ENCODE measurements around the gene A1CF.

Gene A1CF

DNA sequence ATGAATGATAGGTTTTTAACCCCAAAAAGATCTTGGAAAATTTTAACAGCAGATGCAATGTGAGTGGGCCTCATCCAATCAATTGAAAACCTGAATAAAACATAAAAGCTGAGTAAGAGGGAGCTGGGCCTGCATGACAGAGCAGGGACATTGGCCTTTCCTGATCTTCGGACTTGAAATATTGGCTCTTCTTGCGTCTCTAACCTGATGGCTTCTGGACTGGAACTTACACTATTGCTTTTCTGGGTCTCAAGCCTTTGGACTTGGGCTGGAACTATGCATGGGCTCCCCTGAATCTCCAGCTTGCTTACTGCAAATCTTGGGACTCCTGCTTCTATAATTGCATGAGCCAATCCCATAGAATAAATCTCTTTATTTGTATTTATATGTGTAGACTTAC, 9.0 kb downstream of the A1CF start:
- in situ Hi-C loops (cut with HindIII; ENCODE audit: low pct_ligation_motif_present, low pct_unique_long_range_greater_than_20kb, low sequenced_read_pairs) = no loop called here
- DNase-seq = no peak

DNA sequence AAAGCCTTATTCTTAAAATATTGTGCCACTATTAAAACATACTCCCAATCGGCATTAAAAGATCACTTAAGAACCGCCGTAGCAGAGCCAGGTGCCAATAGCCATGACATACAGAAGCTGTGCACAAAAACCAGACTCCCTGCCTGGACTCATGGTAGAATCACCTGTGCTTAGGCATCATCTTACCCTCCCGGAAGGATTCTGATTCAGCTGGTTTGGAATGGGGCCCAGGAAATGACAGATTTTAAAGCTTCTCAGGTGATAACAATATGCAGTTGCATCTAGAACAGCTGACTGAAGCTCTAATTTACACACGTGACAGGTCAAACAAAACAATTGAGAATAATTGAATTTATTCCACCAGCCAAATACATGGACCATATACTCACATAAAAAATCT, 10.7 kb downstream of the A1CF start:
- in situ Hi-C loops (cut with HindIII; ENCODE audit: low pct_ligation_motif_present, low pct_unique_long_range_greater_than_20kb, low sequenced_read_pairs) = no loop called here
- DNase-seq = no peak

DNA sequence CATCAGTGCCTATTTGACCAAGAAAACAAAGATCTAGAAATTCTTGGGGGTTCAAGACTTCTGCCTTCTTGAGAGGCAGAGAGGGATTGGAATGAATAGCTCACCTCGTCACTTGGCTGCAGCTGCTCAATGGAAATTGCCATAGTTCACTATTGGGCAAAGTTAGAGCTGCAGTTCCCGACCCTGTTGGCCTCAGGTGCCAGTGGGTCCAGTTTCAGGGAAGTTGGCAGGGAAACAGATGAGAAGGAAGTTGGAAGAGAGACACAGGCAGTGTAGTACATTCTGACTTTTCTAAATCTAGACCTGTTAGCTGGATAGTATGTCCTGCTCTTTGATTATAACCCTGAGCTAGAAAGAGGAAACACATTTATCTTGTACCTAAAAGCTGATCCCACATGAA, 19.1 kb downstream of the A1CF start:
- in situ Hi-C loops (cut with HindIII; ENCODE audit: low pct_ligation_motif_present, low pct_unique_long_range_greater_than_20kb, low sequenced_read_pairs) = no loop called here
- no peak for DNase-seq

DNA sequence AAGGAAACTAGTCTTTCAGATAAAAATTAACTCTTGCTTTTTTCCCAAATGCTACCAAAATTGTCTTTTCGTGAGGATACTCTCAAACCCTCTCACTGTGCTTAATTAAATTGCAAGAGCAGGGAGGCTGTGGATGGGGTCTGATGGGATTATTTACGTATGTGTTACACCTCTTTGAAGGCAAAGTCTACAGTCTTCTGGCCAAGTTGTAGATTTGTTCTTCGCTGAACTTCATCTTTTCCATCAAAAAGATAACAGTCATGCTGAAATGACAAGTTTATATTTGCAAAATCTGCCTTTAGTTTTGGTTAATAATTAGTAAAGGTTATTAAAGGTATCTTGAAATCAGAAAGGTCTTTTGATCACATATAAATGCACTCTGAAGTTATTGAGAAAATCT, 22.7 kb downstream of the A1CF start:
- in situ Hi-C loops (cut with HindIII; ENCODE audit: low pct_ligation_motif_present, low pct_unique_long_range_greater_than_20kb, low sequenced_read_pairs) = no loop called here

DNA sequence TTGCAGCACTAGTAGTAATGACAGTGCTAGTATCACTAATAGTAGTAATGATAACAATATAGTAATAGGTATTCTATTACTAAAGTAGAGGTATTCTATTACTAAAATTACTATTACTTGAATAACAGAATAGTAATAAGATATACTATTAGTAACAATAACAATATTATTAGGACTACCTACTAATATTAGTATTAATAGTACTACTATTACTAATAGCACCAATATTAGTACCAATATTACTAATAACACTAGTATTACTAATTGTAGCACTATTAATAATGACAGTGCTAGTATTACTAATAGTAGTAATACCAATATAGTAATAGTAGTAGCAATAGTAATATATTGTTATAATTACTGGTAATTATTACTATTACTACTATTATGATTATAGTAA, 24.1 kb downstream of the A1CF start:
- no peak for DNase-seq
- in situ Hi-C loops (cut with HindIII; ENCODE audit: low pct_ligation_motif_present, low pct_unique_long_range_greater_than_20kb, low sequenced_read_pairs) = no loop called here

More for the DNA sequence above, 22.7 kb downstream of the A1CF start:
- DNase-seq = no peak

DNA sequence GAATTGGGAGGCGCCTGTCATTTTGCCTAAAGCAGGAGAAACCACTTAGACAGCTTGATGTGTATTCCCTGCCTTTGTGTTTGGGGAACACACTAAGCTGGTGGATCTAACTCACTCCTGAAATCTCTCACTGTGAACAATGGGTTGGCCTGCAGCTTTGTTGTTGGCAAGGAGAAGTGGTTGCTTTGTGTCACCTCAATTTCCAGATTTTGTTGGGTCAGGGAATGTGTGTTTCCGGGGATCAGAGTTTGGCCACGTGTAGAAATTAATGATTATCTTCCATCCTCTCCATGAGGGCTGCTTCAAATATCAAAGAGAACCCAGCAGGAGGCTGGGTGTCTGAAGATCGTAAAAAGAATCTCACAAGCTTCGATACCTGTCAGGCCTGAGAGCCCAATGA, 27.8 kb downstream of the A1CF start:
- in situ Hi-C loops (cut with HindIII; ENCODE audit: low pct_ligation_motif_present, low pct_unique_long_range_greater_than_20kb, low sequenced_read_pairs) = no loop called here

DNA sequence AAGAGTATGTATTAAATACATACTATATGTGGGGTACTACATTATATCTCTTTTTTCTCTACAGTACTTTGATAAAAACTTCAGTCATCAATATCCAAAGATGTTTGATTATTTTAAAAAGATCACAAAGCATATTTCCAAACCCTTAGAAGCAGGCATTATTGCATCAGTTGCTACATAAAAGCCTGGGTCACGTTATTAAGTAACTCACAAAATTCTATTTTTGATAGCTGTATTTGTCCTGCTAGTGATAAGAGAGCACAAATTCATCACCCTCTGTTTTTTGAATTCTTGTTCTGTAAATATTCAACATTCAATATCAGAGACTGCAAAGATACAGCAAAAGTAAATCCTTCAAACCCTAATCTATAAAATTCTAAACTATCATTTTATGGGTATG, 30.0 kb downstream of the A1CF start:
- in situ Hi-C loops (cut with HindIII; ENCODE audit: low pct_ligation_motif_present, low pct_unique_long_range_greater_than_20kb, low sequenced_read_pairs) = no loop called here
- no peak for DNase-seq

More for the DNA sequence above, 27.8 kb downstream of the A1CF start:
- DNase-seq = no peak

DNA sequence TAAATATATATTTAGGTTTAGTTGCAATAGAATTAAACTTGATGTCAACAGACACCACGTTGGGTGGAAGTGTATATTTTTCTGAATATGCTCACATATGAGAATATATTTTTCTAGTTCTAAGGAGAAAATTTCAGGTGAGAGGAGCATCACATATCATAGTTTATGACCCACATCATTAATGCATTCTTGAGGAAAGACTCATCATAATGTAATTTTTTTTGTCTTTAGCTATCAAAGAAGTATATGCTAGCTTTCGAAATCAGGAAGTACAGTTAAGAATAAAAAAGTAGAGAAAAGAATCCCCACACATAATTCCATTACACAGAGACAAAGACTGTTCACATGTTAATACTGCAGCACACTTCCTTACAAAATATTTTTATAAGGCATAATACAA, 30.4 kb downstream of the A1CF start:
- in situ Hi-C loops (cut with HindIII; ENCODE audit: low pct_ligation_motif_present, low pct_unique_long_range_greater_than_20kb, low sequenced_read_pairs) = no loop called here
- DNase-seq = no peak

DNA sequence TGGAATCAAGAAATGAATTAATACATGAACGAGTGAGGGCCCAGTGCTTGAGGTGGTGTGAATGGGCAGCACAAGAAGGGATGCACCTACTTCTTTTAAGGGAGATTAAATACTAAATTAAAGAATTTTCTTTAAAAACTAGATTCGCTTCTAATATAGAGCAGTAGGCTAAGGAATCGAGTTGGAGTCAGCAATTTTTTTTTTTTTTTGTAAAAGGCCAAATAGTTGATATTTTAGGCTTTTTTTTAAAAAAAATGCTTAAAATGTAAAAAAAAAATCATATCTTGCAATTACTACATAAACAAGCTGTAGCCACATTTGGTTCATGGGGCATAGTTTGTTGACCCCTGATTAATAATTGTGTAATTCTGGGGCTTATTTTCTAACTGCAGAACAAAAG, 31.9 kb downstream of the A1CF start:
- in situ Hi-C loops (cut with HindIII; ENCODE audit: low pct_ligation_motif_present, low pct_unique_long_range_greater_than_20kb, low sequenced_read_pairs) = no loop called here

DNA sequence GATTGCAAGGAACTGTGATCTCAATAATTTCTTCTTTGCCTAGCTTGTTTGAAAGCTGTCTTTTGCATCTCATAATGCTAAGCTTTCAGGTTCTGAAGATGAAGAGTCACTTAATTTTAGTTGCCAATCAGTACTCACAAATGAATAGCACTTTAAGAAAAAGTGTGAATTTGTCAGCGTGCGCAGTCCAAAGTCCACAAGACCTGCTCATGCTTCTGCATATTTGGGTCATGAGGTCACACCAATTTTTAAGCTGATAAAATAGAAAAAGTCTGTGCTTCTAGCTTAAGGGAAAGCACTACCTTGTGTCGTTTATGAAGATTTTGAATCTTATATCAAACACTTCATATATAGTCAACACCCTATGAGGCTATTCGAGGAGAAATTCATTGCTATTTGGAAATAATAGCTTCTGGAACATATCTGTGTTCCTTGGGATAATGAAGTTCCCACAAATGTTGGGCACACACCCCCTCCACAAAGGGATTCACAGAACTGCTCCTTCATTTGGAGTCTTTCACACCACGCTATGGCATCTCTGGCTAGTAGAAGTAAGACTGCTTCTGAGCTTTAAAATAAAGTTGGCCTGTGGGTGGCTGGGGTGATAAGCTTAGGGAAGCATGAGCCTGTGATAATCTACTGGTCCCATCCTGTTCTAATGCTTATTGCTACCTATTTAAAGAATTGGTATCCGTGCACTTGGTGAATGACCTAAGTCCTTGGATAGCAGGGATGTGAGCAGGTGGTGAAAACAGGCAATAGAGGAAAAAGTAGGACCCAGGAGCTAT, 33.3 kb downstream of the A1CF start:
- in situ Hi-C loops (cut with HindIII; ENCODE audit: low pct_ligation_motif_present, low pct_unique_long_range_greater_than_20kb, low sequenced_read_pairs) = no loop called here
- DNase-seq = no peak

More for the DNA sequence above, 31.9 kb downstream of the A1CF start:
- DNase-seq = no peak

DNA sequence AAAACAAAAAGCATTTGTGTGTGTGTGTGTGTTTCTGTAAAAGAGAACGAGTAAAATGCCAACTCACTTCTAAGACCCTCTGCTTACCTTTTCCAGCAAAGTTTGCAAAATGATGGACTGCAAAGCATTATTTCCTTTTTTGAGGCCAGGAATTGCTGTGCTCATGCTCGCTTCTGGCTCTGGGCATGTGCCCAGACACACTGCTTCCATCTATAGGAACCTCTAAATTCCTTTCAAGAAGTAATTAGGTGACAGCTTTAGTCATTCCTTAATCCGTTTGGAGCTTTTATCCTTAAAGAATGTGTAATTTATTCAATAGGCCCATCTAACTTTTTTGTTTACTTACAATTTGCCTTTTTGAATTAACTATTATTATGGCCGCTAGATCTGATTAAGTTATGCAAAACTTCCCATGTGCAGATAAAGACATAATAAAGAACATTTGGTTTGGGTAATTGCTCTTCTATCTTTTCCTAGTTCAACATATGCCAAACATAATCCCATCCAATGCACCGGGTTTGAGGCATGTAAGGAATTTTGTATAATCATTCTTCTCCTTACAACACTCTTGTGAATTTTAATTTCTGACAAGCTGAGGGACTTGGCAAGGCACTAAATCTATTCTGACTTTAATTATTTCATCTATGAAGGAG, 34.7 kb downstream of the A1CF start:
- no peak for DNase-seq
- in situ Hi-C loops (cut with HindIII; ENCODE audit: low pct_ligation_motif_present, low pct_unique_long_range_greater_than_20kb, low sequenced_read_pairs) = no loop called here

DNA sequence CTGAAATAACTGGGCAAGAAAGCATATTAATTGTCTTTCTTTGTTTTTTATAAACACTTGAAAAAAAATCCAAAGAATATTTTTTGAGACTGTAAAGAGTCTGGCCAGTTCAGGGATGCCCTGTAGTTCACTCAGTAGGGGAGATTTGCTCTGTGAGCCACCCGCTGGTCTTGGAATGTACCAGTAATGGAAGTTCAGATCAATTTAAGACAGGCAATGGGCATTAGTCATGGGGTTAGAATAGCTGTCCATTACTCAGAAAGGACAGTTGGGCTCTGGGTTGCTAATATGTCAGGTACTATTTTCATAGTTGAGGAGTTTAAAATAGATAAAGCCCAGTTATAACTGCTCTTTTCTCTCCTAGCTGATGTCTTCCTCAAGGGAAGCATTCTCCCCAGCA, 38.7 kb downstream of the A1CF start:
- in situ Hi-C loops (cut with HindIII; ENCODE audit: low pct_ligation_motif_present, low pct_unique_long_range_greater_than_20kb, low sequenced_read_pairs) = no loop called here
- peak; percentile 33 for DNase-seq

DNA sequence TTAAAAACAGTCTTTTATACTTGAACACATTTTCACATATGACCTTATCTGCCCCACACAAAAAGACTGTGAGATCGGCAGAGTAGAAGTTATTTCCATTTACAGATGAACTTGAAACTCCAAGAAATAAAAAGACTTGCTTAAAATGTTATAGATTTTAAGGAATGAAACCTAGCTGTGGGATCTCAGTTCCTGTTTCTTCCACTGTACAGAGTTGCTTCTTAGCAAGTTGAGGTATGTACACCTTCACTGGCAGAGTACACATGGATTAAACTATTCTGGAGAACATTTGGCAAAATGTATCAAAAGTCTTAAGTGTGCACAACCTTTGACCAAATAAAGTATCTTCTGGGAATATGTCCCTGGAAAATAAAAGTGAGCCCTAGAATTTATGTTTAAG, 48.3 kb downstream of the A1CF start:
- in situ Hi-C loops (cut with HindIII; ENCODE audit: low pct_ligation_motif_present, low pct_unique_long_range_greater_than_20kb, low sequenced_read_pairs) = no loop called here
- DNase-seq = no peak

DNA sequence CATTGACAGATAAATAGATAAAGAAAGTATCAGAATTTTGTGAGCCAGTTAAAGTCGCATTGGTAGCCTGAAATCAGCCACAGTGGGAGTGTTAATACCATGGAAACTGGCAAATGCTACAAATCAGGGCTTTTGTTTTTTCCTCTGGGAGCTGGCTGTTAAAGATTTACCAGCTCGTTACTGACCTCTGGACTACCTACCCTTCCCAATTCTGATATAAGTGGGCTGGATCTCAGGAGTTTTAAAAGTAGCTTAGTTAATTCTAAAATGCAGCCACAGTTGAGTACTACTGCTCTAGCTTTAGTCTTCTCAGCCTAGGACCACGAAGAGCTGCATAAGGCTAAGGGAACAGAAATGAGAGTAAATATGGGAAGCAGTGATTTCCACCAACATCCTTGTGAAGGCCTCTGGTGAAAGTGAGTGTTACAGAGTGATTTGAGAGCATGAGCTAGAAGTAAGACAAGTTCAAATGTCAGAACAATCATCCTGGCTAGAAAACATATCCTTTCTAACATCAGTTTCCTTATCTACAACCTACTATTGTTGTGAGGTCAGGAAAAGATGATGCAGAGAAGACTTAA, 53.2 kb downstream of the A1CF start:
- in situ Hi-C loops (cut with HindIII; ENCODE audit: low pct_ligation_motif_present, low pct_unique_long_range_greater_than_20kb, low sequenced_read_pairs) = no loop called here
- DNase-seq = no peak

DNA sequence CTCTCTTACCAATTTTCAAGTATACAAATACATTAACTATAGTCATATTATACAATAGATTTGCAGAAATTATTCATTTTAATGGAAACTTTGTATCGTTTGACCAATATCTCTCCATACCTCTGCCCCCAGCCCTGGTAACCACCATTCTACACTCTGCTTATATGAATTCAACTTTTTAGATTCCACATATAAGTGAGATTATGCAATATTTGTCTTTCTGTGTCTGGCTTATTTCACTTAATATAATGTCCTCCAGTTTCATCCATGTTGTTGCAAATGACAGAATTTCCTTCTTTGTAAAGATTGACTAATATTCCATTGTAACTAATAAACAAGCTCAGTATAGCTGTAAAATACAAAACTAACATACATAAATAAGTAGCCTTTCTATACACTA, 55.4 kb downstream of the A1CF start:
- DNase-seq = no peak

DNA sequence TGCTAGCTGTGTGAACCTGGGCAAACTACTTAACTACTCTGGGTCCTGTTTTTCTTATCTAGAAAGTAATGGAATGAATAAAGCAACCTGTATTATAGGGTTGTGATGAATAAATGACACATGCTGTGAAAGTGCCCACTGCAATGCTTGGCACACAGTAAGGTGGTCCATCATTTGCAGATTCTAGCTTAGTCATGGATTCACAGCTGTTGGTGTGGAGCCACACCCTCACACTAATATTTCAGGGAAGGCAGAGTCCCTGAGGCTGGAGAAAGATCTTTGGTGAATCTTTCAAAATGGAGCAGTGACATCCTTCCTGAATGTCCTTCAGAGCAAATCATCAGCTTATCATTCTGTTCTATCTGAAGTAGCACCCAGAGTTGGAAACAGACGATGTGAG, 60.6 kb downstream of the A1CF start:
- in situ Hi-C loops (cut with HindIII; ENCODE audit: low pct_ligation_motif_present, low pct_unique_long_range_greater_than_20kb, low sequenced_read_pairs) = no loop called here
- no peak for DNase-seq

More for the DNA sequence above, 55.4 kb downstream of the A1CF start:
- in situ Hi-C loops (cut with HindIII; ENCODE audit: low pct_ligation_motif_present, low pct_unique_long_range_greater_than_20kb, low sequenced_read_pairs) = no loop called here

DNA sequence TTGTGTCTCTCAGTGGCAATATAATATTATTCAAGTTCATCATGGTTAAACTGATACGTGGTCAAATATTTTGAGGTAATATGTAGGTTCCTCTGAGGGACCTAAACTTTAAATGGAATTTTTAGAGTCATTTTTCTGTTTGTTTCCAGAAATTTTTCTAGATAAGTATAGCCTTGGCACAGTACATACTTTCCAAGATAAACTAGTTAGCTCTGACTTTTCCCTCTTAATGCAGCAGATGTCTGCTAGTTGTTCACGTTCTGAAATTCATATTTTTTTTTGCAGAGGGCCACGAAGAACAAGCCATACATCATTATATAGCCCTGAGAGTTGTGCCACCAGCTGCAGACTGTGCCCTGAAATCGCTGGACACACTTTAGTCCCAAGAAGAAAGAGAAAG, 61.6 kb downstream of the A1CF start:
- DNase-seq = no peak
- in situ Hi-C loops (cut with HindIII; ENCODE audit: low pct_ligation_motif_present, low pct_unique_long_range_greater_than_20kb, low sequenced_read_pairs) = no loop called here

DNA sequence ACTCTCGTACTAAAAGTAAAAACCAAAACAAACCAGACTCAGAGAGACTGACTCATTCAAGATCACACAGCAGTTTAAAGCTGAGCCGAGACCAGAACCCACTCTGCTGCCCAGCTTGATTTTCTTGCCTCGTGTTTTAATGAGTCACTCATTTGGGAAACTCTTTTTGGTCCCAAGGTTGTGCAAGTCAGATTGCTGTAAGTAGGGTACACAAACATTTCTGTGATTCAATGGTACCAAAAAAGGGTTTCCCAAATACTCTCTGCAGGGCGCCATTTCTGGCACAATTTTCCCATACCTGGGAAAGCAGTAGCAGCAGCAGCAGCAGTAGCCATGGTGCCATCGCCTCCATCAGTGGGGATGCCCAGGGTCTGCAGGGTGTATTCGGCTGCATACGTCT, 75.8 kb downstream of the A1CF start:
- DNase-seq = no peak
- in situ Hi-C loops (cut with HindIII; ENCODE audit: low pct_ligation_motif_present, low pct_unique_long_range_greater_than_20kb, low sequenced_read_pairs) = no loop called here

DNA sequence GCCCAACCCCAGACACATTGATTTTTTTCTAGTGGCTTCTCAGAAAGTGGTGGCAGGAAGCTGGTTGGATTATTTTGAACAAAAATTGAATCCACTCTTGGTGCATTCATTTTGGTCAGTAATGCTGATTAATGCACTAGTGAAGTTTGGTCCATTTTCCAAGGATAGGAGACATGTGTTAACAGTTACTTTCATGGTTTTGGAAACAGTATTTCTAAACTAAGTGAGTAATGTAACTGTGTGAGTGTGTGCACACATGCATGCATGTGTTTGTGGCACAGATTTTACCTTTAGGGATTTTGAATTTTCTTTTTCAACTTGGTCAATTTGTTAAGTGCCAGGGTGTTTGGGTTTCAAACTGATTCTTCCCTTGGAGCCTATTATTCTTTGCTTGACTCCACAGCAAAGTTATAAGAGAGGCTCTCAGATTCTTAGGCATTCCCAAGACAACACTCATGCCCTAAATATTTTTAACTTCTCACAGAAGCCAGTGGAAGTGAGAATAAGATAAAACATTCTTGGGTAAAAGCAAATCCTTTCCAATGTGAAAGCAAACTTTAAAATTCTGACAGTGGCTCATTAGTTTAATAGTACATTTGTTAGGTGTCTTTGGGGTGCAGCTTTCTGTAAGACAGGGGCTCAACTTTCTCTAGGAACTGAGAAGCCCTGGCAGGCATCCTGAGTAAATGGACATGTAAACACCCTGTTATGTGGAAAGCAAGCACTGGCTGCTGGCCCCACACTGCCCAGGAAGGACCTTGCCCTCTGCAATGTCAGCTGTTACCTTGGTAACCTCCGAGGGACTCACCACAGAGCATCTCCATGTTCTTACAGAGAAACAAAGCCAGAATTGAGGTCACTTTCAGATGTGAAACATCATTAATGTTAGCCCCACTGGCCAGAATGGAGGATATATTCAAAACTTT, 77.3 kb downstream of the A1CF start:
- no peak for DNase-seq
- in situ Hi-C loops (cut with HindIII; ENCODE audit: low pct_ligation_motif_present, low pct_unique_long_range_greater_than_20kb, low sequenced_read_pairs) = no loop called here

Measured in ACHN (cell line).